Esophagus (tissue), 2 donors: Measurements from ENCODE around the gene CRYGN. TPM values are rescaled to one million over a fixed set of nuclear protein-coding genes. Genes with fewer than 3 reads are reported as not detected.

ENCODE experiments used
- H3K27ac ChIP-seq, 2 donors: one replicate each; pipeline ENCODE4 v1.5.1; 2013; ENCODE audit warnings: low read depth in 2 of 2, mild to moderate bottlenecking in 2 of 2, inconsistent platforms in 1 of 2, low read length in 1 of 2, moderate library complexity in 1 of 2
- H3K27me3 ChIP-seq, 2 donors: one replicate each; pipeline ENCODE4 v1.6.1; 2013; ENCODE audit warnings: low read length in 2 of 2, control low read depth in 1 of 2, mild to moderate bottlenecking in 1 of 2; ENCODE audit not compliant: insufficient read depth in 2 of 2, control insufficient read depth in 1 of 2
- H3K36me3 ChIP-seq, 2 donors: one replicate each; pipeline ENCODE4 v1.6.1; 2013; ENCODE audit warnings: low read length in 1 of 2; ENCODE audit not compliant: control insufficient read depth in 2 of 2, insufficient read depth in 2 of 2
- H3K4me1 ChIP-seq, 2 donors: one replicate each; pipeline ENCODE4 v1.6.1; 2013; ENCODE audit warnings: low read length in 1 of 2; ENCODE audit not compliant: control insufficient read depth in 2 of 2, insufficient read depth in 2 of 2
- H3K4me3 ChIP-seq, 2 donors: one replicate each; pipeline ENCODE4 v1.5.1; 2013; ENCODE audit warnings: low read length in 2 of 2, mild to moderate bottlenecking in 2 of 2, low read depth in 1 of 2, moderate library complexity in 1 of 2
- H3K9me3 ChIP-seq, 2 donors: one replicate each; pipeline ENCODE4 v1.6.1; 2013; ENCODE audit warnings: mild to moderate bottlenecking in 2 of 2, low read depth in 1 of 2, low read length in 1 of 2, moderate library complexity in 1 of 2; ENCODE audit not compliant: control insufficient read depth in 2 of 2, insufficient read depth in 1 of 2
- WGBS, 2 donors: extraction: QIAGEN DNeasy Blood & Tissue Kit; methylation state at CpG; one replicate each; pipeline ENCODE4 v1.1.7; 2013; 5-methylcytosine and 5-hydroxymethylcytosine counted together
- polyA plus RNA-seq, 2 donors: library from polyadenylated mRNA; stranded (reverse); fragments of 200-250 nt; gene quantifications; one replicate each; pipeline ENCODE4 v1.2.3, GENCODE V29; 2013
- donor health status: healthy with polysubstance abuse.
- donor health status: Bipolar disorder and iron deficiency.

The CRYGN gene
- polyA plus RNA-seq, 2 donors: 0.01 TPM; not detected in 1

DNA sequence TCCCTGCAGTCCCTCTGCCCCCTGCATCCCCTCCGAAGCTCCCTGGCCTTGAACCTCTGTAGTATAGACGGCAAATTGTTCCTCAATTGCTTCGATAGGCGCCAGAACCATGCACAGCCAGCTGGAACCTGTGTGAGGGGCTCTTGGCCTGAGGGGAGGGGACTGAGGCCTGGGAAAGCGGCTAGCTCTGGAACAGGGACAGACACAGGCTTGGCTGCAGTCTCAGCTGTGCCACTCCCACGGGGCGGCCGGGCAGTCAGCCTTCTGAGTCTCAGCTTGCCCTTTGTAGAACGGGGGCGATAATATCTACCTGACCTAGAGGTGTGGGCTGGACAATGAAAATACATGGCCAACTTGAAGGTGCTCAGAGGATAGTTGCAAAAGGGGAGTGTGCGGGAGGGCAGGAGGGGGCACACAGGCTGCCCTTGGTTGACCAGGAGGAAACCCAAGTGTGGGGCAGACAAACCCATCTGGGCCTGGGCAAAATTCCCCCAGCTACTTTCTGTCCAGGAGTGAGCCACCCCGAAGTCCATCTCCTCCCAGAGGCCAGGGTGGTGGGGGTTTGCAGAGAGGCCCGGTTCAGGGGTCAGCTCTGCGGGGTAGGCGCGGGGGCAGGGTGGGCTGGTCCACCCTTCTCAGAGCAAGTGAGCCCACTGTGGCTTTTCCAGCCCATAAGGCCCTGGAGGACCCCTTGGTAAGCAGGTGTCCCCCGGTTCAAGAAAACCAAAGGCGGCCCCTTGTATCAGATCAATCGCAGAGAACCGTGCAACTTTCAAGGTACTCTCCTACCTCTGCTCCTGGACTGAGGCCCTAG is 4.6 kb downstream of the CRYGN start:
- Histone ChIP-seq H3K27ac (no peak overlapping the region), H3K9me3 (no peaks in the 10 kb centered on the region), H3K4me3 (no peak overlapping the region), H3K27me3 (no peaks in the 10 kb centered on the region), H3K4me1 (peaks cover 0 to 4% of the 10 kb centered on the region in 2 donors), H3K36me3 (no peaks in the 10 kb centered on the region)
- 85 to 91% methylated on average over 20 of the region's 20 CpGs for WGBS, 2 donors

DNA sequence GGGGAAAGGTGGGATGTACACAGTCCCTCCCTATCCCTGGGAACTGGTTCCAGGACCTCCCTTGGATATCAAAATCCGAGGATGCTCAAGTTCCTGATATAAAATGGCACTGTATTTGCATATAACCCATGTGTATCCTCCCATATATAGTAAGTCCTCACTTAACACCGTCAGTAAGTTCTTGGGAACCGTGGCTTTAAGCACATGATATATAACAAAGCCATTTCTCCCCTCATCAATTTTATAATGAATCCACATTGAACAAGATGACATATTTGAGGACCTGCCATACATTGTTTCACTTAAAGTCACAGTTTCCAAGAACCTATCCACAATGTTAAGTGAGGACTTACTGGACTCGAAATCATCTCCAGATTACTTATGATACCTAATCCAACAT is 5.4 kb downstream of the CRYGN start:
- H3K4me1 ChIP-seq: peaks cover 0 to 6% of the 10 kb centered on the region in 2 donors
- H3K36me3 ChIP-seq: no peaks in the 10 kb centered on the region
- no peaks in the 10 kb centered on the region for H3K27me3 ChIP-seq
- no peak overlapping the region for H3K4me3 ChIP-seq
- H3K9me3 ChIP-seq: no peaks in the 10 kb centered on the region
- H3K27ac ChIP-seq: no peak overlapping the region
- 81 to 89% methylated on average over 4 of the region's 4 CpGs for WGBS, 2 donors

DNA sequence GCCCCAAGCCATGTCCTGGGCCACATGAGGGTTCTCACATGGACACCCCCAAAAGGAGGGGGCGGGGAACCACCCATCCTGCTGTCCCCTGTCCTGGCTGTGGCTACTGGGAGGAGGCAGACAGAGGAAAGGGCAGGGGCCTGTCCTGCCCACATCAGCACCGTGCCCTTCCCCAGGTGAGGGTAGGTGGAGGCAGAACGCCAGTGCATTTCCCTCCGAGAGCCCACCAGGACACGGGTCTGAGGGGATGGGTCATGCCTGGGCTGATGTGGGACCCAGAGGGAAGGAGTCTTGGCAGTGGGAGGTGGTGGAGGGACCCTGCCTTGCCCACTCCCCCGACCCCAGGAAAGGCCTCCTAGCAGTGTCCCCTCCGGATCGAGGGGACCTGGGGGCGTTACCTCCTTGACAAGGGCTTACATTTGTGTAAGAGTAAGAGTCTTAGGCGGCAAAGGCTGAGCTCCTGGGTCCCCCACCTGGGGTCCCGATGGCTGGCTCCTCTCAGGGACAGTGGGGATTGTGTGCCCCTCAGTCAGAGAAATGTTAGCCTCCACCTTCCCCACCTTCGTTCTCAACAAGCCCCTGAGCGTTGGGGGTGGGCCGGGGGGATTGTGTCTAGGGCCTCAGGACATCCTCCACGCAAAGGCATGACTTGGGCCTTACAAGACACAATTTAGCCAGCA is 6.1 kb downstream of the CRYGN start:
- Histone ChIP-seq H3K27me3 (no peaks in the 10 kb centered on the region), H3K27ac (no peak overlapping the region)

DNA sequence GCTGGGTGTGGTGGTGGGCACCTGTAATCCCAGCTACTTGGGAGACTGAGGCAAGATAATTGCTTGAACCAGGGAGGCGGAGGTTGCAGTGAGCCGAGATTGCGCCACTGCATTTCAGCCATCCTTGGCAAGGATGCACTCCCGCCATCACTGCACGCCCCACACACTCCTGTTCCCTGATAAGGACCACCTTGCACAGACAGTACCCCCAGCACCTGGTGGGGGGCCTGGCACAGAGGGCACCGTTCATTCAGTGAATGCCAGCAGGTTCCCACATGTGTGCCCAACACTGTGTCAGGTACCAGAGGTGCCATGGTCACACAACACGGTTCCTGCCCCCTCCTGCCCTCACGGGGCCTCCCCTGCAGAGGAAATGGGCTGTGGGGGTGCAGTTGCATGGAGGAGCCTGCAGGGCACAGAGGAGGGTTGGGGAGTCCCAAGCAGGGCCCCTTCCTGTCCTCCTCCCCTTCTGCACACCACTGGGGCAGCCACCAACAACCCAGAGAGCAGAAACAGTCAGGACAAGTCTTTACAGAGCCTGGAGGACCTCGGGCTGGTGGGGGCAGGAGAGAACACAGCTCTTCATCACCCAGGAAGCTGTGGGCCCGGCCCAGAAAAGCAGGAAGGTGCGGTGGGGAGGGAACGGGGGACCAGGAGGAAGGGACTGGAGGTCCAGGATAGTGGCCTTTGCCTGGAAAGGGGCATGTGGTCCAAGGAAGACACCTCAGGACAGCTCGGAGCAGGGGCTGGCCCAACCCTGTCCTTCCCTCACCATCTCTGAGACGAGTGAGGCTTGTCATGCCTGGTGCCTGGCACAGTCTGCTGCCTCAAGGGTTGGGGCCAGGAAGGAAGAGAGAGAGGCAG is 7.1 kb downstream of the CRYGN start:
- Histone ChIP-seq H3K27ac (no peak overlapping the region), H3K4me1 (peaks cover 0 to 7% of the 10 kb centered on the region in 2 donors), H3K9me3 (no peaks in the 10 kb centered on the region), H3K36me3 (no peaks in the 10 kb centered on the region), H3K4me3 (no peak overlapping the region), H3K27me3 (no peaks in the 10 kb centered on the region)
- 60 to 68% methylated on average over 14 of the region's 14 CpGs for WGBS, 2 donors

More for the DNA sequence above, 6.1 kb downstream of the CRYGN start:
- Histone ChIP-seq H3K4me1 (peaks cover 0 to 7% of the 10 kb centered on the region in 2 donors), H3K36me3 (no peaks in the 10 kb centered on the region), H3K9me3 (no peaks in the 10 kb centered on the region), H3K4me3 (no peak overlapping the region)
- 91 to 92% methylated on average over 15 of the region's 15 CpGs for WGBS, 2 donors

DNA sequence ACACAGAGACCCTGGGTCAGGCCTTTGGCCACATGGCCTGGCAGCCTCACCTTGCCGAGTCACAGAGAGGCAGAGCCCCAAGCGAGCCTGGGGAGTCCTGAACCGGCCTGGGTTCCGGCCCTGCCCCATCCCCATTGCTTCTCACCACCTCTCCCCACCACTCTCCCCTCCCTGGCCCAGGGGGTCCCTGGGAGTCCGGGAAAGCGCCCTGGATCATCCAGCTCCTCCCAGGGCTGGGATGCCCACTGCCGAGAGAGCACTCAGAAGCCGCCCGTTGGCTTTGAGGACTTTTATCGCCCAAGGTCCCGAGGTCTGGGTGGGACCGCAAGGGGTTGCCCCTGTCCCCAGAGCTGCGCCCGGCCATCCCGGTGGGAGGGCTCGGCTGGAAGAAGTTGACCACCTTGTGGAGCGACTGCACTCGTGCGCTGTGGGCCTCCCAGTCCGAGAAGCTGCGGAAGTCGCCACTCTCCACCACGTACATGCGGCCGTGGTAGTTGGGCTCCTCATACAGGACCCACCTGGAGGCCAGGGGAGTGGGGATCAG is 8.1 kb downstream of the CRYGN start:
- WGBS, 2 donors: 96 to 98% methylated on average over 25 of the region's 25 CpGs
- Histone ChIP-seq H3K27ac (no peak overlapping the region), H3K27me3 (no peaks in the 10 kb centered on the region), H3K4me3 (no peak overlapping the region), H3K36me3 (no peaks in the 10 kb centered on the region), H3K9me3 (no peaks in the 10 kb centered on the region), H3K4me1 (peaks cover 0 to 7% of the 10 kb centered on the region in 2 donors)

DNA sequence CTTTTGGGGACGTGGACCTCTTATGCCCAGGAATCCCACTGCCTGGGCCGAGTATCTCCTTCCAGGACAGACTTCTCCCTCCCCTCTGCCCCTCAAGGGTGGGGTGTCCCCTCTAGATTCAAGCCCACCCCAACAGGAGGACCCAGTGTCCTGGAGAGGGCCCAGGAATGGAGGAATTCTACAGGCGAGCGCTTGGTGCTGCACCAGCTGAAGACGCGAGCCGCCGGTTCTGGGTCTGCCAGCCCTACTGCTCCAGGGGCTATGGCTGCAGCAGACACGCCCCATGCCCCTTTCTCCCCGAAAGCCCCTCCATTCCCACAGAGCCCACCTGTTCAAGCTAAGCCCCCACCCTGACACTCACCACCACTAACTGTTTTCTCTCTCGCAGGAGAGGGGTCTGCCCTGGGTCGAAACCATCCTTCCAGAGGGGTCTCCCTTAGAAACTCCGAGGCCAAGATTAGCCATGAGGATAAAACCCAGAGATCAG is 8.6 kb downstream of the CRYGN start:
- peaks cover 0 to 7% of the 10 kb centered on the region in 2 donors for H3K4me1 ChIP-seq
- WGBS, 2 donors: 92 to 93% methylated on average over 13 of the region's 13 CpGs
- no peak overlapping the region for H3K27ac ChIP-seq
- no peak overlapping the region for H3K4me3 ChIP-seq
- no peaks in the 10 kb centered on the region for H3K27me3 ChIP-seq
- no peaks in the 10 kb centered on the region for H3K9me3 ChIP-seq
- no peaks in the 10 kb centered on the region for H3K36me3 ChIP-seq

DNA sequence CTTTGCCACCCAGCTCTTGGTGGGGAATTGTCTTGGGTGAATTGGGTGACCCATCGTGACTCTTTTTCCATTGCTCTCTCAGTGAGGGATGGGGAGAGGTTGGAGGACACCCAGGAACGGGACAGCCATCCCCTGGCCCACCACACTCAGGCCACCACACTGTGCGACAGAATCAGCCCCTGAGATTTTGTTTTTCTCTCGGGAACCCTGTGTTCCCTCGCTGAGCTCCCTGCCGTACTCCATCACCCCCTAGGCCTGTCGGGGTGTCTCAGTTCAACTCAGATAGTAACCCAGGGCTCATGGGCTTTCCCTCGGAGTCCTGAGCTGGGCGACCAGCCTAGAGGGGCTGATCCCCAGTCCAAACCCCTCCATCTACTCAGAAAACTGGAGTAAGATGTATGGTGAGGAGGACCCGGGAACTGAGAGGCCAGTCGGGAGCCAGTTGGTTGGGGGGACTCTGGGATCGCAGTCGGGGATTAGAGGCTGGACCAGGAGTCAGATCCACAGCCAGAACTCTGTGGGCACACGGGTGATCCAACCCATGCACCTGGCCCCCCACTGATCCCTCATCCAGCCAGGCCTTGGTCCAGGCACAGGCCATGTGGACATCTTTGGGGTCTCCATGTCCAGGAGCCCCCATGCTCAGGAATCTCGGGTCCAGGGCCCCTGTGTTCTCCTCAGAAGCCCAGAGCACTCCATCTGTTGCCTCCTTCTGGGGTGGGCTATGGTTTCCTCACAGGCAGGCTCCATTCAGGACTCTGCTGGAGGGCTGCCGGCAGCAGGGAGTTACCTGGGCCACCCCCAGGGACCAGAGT is 9.3 kb downstream of the CRYGN start:
- Histone ChIP-seq H3K27me3 (no peaks in the 10 kb centered on the region), H3K36me3 (no peaks in the 10 kb centered on the region), H3K4me3 (no peak overlapping the region), H3K4me1 (peaks cover 0 to 7% of the 10 kb centered on the region in 2 donors), H3K27ac (no peak overlapping the region), H3K9me3 (no peaks in the 10 kb centered on the region)
- 91 to 94% methylated on average over 16 of the region's 16 CpGs for WGBS, 2 donors

DNA sequence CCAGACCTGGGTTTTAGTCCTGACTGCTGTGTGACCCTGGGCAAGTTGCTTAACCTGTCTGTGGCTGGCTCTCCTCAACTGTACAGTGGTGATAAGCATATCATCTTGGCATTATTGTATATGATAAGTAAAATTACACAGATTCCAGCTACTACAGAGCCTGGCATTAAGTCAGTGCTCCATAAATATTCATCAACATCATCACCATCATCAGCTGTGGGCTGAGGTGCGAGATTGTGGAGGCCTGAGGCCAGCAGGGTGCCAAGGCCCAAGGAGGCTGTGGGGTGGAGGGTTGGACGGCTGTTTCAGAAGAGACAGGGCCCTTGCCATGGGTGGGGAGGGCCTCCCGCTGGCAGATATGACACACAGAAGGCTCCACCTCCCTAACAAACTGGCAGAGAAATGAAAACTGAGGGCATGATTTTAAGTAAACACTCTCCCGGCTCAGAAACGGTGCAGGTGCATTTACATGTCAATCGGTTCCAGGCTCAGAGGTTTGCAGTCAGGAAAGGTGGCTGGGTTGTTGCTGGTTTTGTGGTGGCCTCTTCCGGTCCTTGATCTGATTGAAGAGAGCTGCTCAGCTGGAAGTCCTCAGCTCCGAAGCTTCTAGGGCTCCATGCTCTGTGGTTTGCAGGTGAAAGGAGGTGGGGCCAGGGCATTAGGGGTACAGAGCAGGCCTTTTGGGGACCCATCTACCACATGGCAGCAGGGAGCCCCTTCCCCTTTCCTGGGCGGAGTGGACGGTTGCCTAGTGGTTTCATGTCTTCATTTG is 10.2 kb downstream of the CRYGN start:
- H3K27ac ChIP-seq: no peak overlapping the region
- WGBS, 2 donors: 34 to 38% methylated on average over 10 of the region's 10 CpGs
- peaks cover 0 to 7% of the 10 kb centered on the region in 2 donors for H3K4me1 ChIP-seq
- no peaks in the 10 kb centered on the region for H3K36me3 ChIP-seq
- H3K27me3 ChIP-seq: no peaks in the 10 kb centered on the region
- no peak overlapping the region for H3K4me3 ChIP-seq
- H3K9me3 ChIP-seq: no peaks in the 10 kb centered on the region
